A549 (cell line): ENCODE measurements around the gene CDK11B. TPM values are rescaled to one million over a fixed set of nuclear protein-coding genes. Genes with fewer than 3 reads are reported as not detected.
A peak's percentile ranks its signal among the peaks of the same experiment; 100 is the strongest.
"Not testable (repeated sequence)": the region's sequence is repeated elsewhere in the genome, so short reads cannot be mapped to it uniquely, and the experiment has no call there.

Source experiments
- ATAC-seq, 2 experiments: fragments of 200-7000 bp in 1 of 2; fragments of >200 bp in 1 of 2; cut with Nextera tagmentation in 1 of 2; cut with Tn5 transposase in 1 of 2; 3 replicates each; pipeline versions ENCODE4 v1.8.0 to v1.9.1; 2018 to 2020; ENCODE audit warnings: mild to moderate bottlenecking in 1 of 2, moderate library complexity in 1 of 2
- CTCF ChIA-PET: fragments of 300-600 bp; sonication (Branson Sonifier 250); formaldehyde crosslinking; extraction: SDS; loops from one replicate; lab custom pipeline; 2021; ENCODE audit warnings: antibody characterized with exemption, inconsistent platforms; lab: Yijun Ruan, JAX
- POLR2A ChIA-PET: fragments of 350-600 bp; formaldehyde crosslinking; extraction: SDS; loops from one replicate; lab custom pipeline; 2021; ENCODE audit warnings: antibody characterized with exemption, inconsistent platforms; lab: Yijun Ruan, JAX
- DNase-seq, 2 experiments: peaks; one replicate each; pipeline versions ENCODE4 v3.0.0 to v3.0.0-alpha.2; 2011 to 2016; ENCODE audit warnings: low read depth in 1 of 2, low spot score in 1 of 2
- FAIRE-seq: peaks from 2 replicates; lab custom pipeline; 2011; peaks lifted over from hg19 to GRCh38; lab: Jason Lieb, UNC
- H3K27ac ChIP-seq, 2 experiments: fragments of >200 bp; sonication (Bioruptor Twin); formaldehyde crosslinking; 3 replicates each; pipeline ENCODE4 v1.5.1; 2016 to 2017
- H3K4me1 ChIP-seq: fragments of >200 bp; sonication (Bioruptor Twin); formaldehyde crosslinking; 3 replicates; pipeline ENCODE4 v1.6.1; 2016
- H3K4me2 ChIP-seq: fragments of >200 bp; sonication (Bioruptor Twin); formaldehyde crosslinking; 3 replicates; pipeline ENCODE4 v1.6.1; 2016
- H3K4me3 ChIP-seq: fragments of >200 bp; sonication (Bioruptor Twin); formaldehyde crosslinking; 3 replicates; pipeline ENCODE4 v1.5.1; 2016
- H3K9me3 ChIP-seq: fragments of >200 bp; sonication (Bioruptor Twin); formaldehyde crosslinking; 3 replicates; pipeline ENCODE4 v1.6.1; 2016
- GATA3 ChIP-seq: IDR thresholded peaks from 2 replicates; pipeline ENCODE4 v1.6.1; 2012; ENCODE audit warnings: borderline replicate concordance
- JUN ChIP-seq, 2 experiments: fragments of >200 bp; sonication (Bioruptor Twin); formaldehyde crosslinking; IDR thresholded peaks; 2 replicates in 1 of 2; 3 replicates in 1 of 2; pipeline ENCODE4 v1.6.1; 2016 to 2017
- WGBS: methylation state at CpG from one replicate; pipeline ENCODE4 v1.1.6; 2017; ENCODE audit errors: missing lambda C conversion rate; 5-methylcytosine and 5-hydroxymethylcytosine counted together
- polyA plus RNA-seq, 4 experiments: library from polyadenylated mRNA; depleted of rRNA in 3 of 4; stranded (reverse); fragments of >200 nt; fragmentation: RNase III in 1 of 4; extraction: RNeasy Plus Mini Kit Qiagen cat#74134 plus additional on column Dnase treatment in 1 of 4; gene quantifications; 2 replicates in 3 of 4; 3 replicates in 1 of 4; pipeline ENCODE4 v1.2.3, GENCODE V29; 2011 to 2017
- TF ChIP-seq, protein P1 (sequence below): IDR thresholded peaks from 2 replicates; pipeline ENCODE4 v1.6.1; 2012

Gene CDK11B
- polyA plus RNA-seq, 2 of the 4 experiments (the other 2 are of a cell fraction), result 7.6 to 33.8 TPM

DNA sequence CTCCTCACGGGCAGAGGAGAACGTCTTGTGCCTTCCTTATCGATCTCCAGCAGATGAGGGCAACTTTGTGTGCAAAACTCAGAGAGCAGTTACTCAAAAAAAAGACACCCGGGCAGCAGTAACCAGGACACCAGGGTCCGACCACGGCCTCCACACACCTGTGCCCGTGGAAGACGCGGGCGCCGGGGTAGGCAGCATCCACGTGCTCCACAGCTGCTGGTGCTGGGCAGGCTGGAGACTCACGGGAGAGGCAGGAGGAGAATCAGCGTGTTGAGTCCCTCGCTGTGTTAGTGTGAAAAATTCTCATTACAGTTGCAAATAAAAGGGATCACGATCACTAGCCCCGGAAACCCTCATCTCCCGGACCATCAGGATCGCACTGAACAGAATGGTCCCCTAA lies 40.3 kb upstream of the CDK11B start:
- FAIRE-seq, H3K4me1 ChIP-seq, CTCF ChIA-PET, H3K9me3 ChIP-seq, H3K4me3 ChIP-seq, POLR2A ChIA-PET, H3K27ac ChIP-seq, DNase-seq, ATAC-seq, H3K4me2 ChIP-seq: not testable (repeated sequence)
- no CpG with 5 or more reads among the region's 19 CpGs for WGBS

DNA sequence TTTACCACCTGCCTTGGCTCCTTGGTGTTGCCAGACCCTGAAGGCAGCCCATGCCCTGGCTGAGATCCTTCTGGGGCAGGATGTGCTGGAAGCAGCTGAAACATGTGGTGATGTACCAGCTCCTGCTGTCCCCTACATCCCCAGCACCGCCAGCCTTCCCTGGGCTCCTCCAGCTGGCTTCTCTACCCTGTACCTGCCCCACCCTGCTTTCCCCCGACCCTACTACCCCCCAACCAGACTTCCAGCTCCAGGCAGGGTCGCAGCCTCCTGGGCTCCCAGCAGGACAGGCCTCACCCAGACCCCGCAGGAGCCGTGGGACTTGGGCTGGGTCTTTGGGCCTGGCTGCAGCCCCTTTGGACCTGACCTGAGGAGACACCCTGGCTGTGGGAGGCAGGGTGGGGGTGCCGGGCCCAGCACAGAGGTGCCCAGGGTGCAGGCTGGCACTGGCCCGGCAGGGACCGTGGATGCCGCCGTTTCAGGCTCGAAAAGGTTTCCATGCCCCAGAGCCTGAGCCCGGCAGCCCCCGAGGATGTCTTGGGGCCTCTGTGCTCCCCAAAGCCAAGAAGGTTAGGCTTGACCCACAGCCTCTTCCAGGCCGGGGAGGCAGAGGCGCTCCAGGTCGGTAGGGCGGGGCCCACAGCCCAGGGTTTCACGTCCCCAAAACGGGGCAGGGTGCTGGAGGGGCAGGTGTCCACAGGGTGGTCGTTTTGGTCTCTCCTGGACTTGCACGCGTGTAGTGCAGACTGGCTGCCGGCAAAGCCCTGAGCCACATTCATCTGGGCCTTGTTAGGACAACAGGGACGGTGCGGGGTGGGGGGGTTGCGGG lies 38.8 kb upstream of the CDK11B start:
- POLR2A ChIA-PET, H3K4me2 ChIP-seq, FAIRE-seq, H3K4me3 ChIP-seq, ATAC-seq, H3K27ac ChIP-seq, DNase-seq, CTCF ChIA-PET, H3K9me3 ChIP-seq, H3K4me1 ChIP-seq: not testable (repeated sequence)
- 69% methylated on average over 10 of the region's 26 CpGs for WGBS

DNA sequence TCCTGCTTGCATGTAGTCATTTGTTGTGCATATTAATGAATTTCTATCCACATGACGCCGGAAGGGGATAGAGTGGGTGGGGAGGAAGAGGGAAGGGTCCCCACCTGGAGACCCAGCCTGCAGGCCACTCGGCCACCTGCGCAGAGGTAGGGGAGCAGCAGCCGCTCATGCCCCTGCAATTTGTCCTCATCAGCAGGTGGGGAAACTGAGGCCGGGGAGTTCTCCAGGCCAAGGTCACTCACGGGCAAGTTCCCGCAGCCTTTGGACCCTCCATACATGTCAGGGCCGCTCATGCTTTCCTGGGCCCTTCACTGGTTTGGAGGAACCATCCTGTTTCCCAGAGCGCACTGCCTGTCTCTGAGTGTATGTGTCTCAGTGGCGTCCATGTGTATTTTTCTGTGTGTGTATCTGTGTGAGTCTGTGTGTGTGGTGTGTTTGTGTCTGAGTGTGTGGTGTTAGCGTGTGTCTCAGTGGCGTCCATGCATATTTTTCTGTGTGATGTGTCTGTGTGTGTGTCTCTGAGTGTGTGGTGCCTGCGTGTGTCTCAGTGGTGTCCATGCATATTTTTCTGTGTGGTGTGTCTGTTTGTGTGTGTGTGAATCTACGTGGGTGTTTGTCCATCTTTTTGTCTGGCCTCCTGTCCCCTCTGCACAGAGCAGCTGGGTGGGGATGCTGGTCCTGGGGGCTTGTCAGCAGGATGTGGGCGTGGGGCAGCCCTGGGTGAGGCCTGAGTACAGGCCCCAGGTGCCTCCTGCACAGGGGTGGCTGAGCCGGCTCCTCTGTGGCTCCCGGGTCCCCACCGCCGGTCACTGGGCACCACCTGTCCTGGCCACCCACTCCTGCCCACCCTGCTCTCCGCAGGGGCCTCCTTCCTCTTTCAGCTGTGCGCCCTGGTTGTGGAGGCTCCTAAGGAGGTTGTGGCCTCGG lies 37.9 kb upstream of the CDK11B start:
- CTCF ChIA-PET, ATAC-seq, POLR2A ChIA-PET, H3K4me1 ChIP-seq, H3K9me3 ChIP-seq, H3K4me3 ChIP-seq, H3K4me2 ChIP-seq, FAIRE-seq, H3K27ac ChIP-seq, DNase-seq: not testable (repeated sequence)
- 87% methylated on average over 11 of the region's 23 CpGs for WGBS

DNA sequence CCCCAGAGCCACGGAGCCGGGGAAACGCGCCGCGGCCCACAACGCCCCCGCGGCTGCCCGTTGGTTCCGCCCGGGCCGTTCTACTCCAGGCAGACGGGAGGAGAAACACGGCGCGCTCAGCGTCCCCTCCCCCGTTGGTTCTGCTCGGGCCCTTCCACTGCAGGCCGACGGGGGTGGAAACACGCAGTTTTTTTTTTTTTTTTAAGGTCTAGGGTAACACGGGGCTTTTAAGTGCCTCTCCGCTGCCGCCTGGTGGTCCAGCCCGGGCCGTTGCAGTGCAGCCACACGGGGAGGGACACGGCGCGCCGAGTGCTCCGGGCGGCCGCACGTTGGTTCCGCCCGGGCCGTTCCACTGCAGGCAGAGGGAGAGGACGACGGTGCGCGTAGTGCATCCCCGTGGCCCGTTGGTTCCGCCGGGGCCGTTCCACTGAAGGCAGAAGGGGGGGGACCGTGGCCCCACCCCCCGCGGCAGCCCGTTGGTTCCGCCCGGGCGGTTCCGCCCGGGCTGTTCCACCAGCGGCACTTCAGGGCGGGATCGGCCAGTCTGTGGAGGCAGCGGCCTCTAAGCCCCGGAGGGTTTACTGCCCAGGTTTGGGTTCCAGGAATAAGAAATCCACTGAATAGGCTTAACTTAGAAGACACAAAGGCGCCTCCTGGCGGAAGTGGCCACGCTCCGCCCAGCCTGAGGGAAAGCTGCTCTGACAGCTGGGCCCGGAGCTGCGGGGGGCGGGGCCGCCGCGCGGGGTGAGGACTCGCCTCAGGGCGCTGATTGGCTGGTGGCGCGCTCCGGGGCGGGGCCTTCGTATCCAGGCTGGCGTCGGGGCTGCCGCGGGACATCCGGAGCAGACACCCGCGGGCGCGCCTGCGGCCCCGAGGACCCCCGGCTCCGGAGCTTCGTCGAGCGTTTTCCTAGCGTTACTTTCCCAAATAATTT lies 34.2 kb upstream of the CDK11B start, which contains the start of gene SLC35E2B:
TSS of gene SLC35E2B (minus strand) at position 82 of the 934 bp plus-strand sequence. CDS start 16,096 bp downstream, outside the sequence.
- no CpG with 5 or more reads among the region's 98 CpGs for WGBS

DNA sequence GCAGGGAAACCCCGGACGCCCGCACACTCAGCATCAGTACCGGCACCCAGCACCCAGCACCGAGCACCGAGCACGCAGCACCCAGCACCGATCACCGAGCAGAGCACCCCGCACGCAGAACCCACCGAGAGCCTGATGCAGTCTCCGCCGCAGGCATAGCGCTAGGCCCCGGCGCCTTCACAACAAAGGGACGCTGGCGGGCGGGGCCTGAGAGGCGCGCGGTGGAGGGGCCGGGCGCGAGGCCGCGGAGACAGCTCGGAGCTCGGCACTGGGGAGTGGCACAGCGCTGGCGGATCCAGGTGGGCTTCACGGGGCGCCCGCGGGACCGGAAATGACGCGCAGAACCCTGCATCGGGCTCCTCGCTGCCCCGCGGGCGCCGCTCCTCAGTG lies 33.5 kb upstream of the CDK11B start:
- peak in 1 of 2 experiments; percentile 51 for DNase-seq
- peak; percentile 62 to 76 for ATAC-seq
- H3K9me3 ChIP-seq, CTCF ChIA-PET, POLR2A ChIA-PET, H3K4me1 ChIP-seq, FAIRE-seq, H3K4me2 ChIP-seq: not testable (repeated sequence)
- TF ChIP-seq JUN (IDR thresholded peaks at IDR 0.05), result 0 out of 5 replicates have a peak, but pooled peaks of 1 of the 2 experiments have one; percentile 2
- H3K4me3 ChIP-seq, result peak overlapping the region; percentile 47
- no CpG with 5 or more reads among the region's 45 CpGs for WGBS
- peak overlapping the region; percentile 85 to 92 for H3K27ac ChIP-seq

More for the DNA sequence above, 34.2 kb upstream of the CDK11B start, which contains the start of gene SLC35E2B:
- H3K4me2 ChIP-seq, H3K9me3 ChIP-seq, FAIRE-seq, CTCF ChIA-PET, POLR2A ChIA-PET, H3K4me1 ChIP-seq: not testable (repeated sequence)
- DNase-seq, result peak in 1 of 2 experiments; percentile 84
- Histone ChIP-seq H3K4me3 (peak within 1 kb of the TSS; percentile 47), H3K27ac (peak within 1 kb of the TSS; percentile 85 to 92)
- ATAC-seq, result peak; percentile 87 to 93
- TF ChIP-seq, protein P1, sequence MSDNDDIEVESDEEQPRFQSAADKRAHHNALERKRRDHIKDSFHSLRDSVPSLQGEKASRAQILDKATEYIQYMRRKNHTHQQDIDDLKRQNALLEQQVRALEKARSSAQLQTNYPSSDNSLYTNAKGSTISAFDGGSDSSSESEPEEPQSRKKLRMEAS, result peak; percentile 47; the same call in 1 of the 2 replicates
- TF ChIP-seq JUN (IDR thresholded peaks at IDR 0.05) (0 out of 5 replicates have a peak, but pooled peaks of 1 of the 2 experiments have one; percentile 35), GATA3 (peak; percentile 81)

DNA sequence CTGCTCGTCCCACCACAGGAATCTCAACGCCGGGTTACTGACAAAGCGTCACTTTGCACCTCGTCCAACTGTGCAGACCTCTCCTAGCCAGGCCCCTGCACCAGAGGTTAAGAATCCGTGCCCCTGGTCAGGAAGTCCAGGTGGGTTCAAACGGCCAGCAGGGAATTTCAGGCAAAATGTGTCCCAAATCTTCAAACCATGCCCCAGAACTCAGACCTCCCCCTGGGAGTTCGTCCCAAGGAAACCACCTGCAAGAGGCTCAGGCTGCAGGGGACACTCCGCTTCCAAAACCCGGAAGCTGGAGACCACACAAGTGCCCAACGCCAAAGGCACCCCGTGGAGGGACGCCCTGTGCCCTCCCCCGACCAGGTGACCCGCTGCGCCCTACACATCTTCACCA lies 32.6 kb upstream of the CDK11B start:
- CTCF ChIA-PET, ATAC-seq: not testable (repeated sequence)

DNA sequence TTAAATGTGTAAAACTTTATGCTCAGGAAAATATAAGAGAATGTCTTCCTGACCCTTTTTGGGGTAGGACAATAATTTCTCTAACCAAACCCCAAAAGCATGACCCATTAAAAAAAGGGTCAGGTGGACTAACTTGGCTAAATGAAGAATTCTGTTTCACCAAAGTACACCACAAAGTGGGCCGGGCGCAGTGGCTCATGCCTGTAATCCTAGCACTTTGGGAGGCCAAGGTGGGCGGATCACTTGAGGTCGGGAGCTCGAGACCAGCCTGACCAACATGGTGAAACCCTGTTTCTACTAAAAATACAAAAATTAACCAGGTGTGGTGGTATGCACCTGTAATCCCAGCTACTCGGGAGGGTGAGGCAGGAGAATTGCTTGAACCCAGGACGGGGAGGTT lies 30.7 kb upstream of the CDK11B start:
- H3K4me2 ChIP-seq, ATAC-seq, CTCF ChIA-PET, H3K27ac ChIP-seq, POLR2A ChIA-PET, H3K9me3 ChIP-seq, H3K4me3 ChIP-seq, DNase-seq, FAIRE-seq: not testable (repeated sequence)
- peaks cover 15% of the 10 kb centered on the region for H3K4me1 ChIP-seq
- 96% methylated on average over 7 of the region's 7 CpGs for WGBS

More for the DNA sequence above, 32.6 kb upstream of the CDK11B start:
- H3K27ac ChIP-seq, POLR2A ChIA-PET, H3K4me3 ChIP-seq, H3K4me1 ChIP-seq, DNase-seq, FAIRE-seq, H3K9me3 ChIP-seq, H3K4me2 ChIP-seq: not testable (repeated sequence)
- WGBS, result no CpG with 5 or more reads among the region's 16 CpGs
